ENCODE data around the gene COPS6. TPM values are rescaled to one million over a fixed set of nuclear protein-coding genes. Genes with fewer than 3 reads are reported as not detected.

Gene COPS6
- polyA plus RNA-seq, 1 experiment: 265 TPM

DNA sequence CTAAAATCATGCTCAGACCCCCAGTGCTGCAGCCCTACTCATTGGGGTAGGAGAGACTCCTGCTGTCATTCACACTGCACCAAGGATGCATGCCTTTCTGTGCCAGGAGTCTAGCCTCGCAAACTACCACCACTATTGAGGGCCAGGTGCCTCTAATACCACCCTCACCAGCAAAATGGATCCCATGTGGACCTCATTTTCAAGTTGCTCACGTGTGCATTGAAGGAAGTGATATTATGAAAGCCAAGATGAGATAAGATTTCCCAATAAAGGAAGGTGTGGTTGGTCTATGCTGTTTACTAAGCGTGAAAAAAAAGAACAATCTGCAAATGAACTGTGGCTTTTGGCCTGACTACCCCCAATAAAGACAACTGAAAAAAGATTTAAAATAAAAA, 52.8 kb downstream of the COPS6 start:
- POLR2A ChIA-PET: no interaction called here
- CTCF ChIA-PET: interaction anchor here (2.0 to 2.3 kb wide), 2 partner anchors 8 to 10 kb away, joined by 7 to 30 read pairs; no protein-coding TSS in a partner anchor

More for the DNA sequence above, 52.8 kb downstream of the COPS6 start:
- Histone ChIP-seq H3K27ac (ENCODE audit: low read depth, low read length) (no peak overlapping the region), H3K27me3 (ENCODE audit: control insufficient read depth, insufficient read depth, low read length) (peaks cover 3% of the 10 kb centered on the region), H3K4me3 (ENCODE audit: low read depth, low read length) (no peak overlapping the region), H3K9me3 (ENCODE audit: control insufficient read depth, insufficient read depth, low read length) (no peaks in the 10 kb centered on the region)
- DNase-seq (ENCODE audit: low read depth, low spot score): no peak
- TF ChIP-seq, protein P1, sequence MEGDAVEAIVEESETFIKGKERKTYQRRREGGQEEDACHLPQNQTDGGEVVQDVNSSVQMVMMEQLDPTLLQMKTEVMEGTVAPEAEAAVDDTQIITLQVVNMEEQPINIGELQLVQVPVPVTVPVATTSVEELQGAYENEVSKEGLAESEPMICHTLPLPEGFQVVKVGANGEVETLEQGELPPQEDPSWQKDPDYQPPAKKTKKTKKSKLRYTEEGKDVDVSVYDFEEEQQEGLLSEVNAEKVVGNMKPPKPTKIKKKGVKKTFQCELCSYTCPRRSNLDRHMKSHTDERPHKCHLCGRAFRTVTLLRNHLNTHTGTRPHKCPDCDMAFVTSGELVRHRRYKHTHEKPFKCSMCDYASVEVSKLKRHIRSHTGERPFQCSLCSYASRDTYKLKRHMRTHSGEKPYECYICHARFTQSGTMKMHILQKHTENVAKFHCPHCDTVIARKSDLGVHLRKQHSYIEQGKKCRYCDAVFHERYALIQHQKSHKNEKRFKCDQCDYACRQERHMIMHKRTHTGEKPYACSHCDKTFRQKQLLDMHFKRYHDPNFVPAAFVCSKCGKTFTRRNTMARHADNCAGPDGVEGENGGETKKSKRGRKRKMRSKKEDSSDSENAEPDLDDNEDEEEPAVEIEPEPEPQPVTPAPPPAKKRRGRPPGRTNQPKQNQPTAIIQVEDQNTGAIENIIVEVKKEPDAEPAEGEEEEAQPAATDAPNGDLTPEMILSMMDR (IDR thresholded peaks at IDR 0.05; ENCODE audit: low read depth, low read length): no peak

Small RNAs within 50 kb of the gene (small RNA-seq; reads per million reads assigned to genes)
- gene MIR106B (ENCODE audit: insufficient read length, low read depth) (29,865 reads per million, percentile 100 among the genes with 10 or more reads in this experiment), gene MIR25 (ENCODE audit: insufficient read length, low read depth) (14,751 reads per million, percentile 99 among the genes with 10 or more reads in this experiment), gene MIR93 (ENCODE audit: insufficient read length, low read depth) (4,957 reads per million, percentile 98 among the genes with 10 or more reads in this experiment)

Other genes starting within 250 kb of the COPS6 start
- not detected in 2 replicates for gene OR2AE1, start 211.9 kb upstream of the COPS6 start, polyA plus RNA-seq (2011; rRNA removed)
- gene TRIM4, start 169.4 kb upstream of the COPS6 start, polyA plus RNA-seq (2011; rRNA removed): 27.0 and 32.7 TPM in 2 replicates
- gene GJC3, start 159.3 kb upstream of the COPS6 start, polyA plus RNA-seq (2011; rRNA removed): not detected in 2 replicates
- gene AZGP1, start 112.9 kb upstream of the COPS6 start, polyA plus RNA-seq (2011; rRNA removed): not detected in 2 replicates
- 36.8 and 42.7 TPM in 2 replicates for gene ZKSCAN1, start 73.4 kb upstream of the COPS6 start, polyA plus RNA-seq (2011; rRNA removed)
- gene ZSCAN21, start 39.2 kb upstream of the COPS6 start, polyA plus RNA-seq (2011; rRNA removed): 13.9 and 15.2 TPM in 2 replicates
- 35.3 and 37.0 TPM in 2 replicates for gene ZNF3, start 7.2 kb upstream of the COPS6 start, polyA plus RNA-seq (2011; rRNA removed)
- gene MCM7, start 12.4 kb downstream of the COPS6 start, polyA plus RNA-seq (2011; rRNA removed): 39.5 and 44.2 TPM in 2 replicates
- 25.4 and 26.1 TPM in 2 replicates for gene AP4M1, start 12.7 kb downstream of the COPS6 start, polyA plus RNA-seq (2011; rRNA removed)
- 28.2 and 31.2 TPM in 2 replicates for gene TAF6, start 30.4 kb downstream of the COPS6 start, polyA plus RNA-seq (2011; rRNA removed)
- 26.3 and 29.7 TPM in 2 replicates for gene CNPY4, start 30.7 kb downstream of the COPS6 start, polyA plus RNA-seq (2011; rRNA removed)
- 0.55 and 0.56 TPM in 2 replicates for gene MBLAC1, start 38.0 kb downstream of the COPS6 start, polyA plus RNA-seq (2011; rRNA removed)
- gene LAMTOR4, start 59.9 kb downstream of the COPS6 start, polyA plus RNA-seq (2011; rRNA removed): 122 and 160 TPM in 2 replicates
- gene TRAPPC14, start 69.8 kb downstream of the COPS6 start, polyA plus RNA-seq (2011; rRNA removed): 3.5 and 6.2 TPM in 2 replicates
- gene GAL3ST4, start 79.6 kb downstream of the COPS6 start, polyA plus RNA-seq (2011; rRNA removed): 14.4 and 16.0 TPM in 2 replicates
- gene GPC2, start 88.4 kb downstream of the COPS6 start, polyA plus RNA-seq (2011; rRNA removed): 2.6 TPM in 2 replicates
- gene STAG3, start 88.9 kb downstream of the COPS6 start, polyA plus RNA-seq (2011; rRNA removed): 0.15 and 0.22 TPM in 2 replicates
- 0.42 TPM in 1 of 2 replicates, not detected in the other for gene PVRIG, start 131.0 kb downstream of the COPS6 start, polyA plus RNA-seq (2011; rRNA removed)
- gene SPDYE3, start 218.7 kb downstream of the COPS6 start, polyA plus RNA-seq (2011; rRNA removed): not detected in 2 replicates

Data from AG04450 (cell line).